GM18907 (cell line): ENCODE data around the gene CCM2L.

Experiments used
- ATAC-seq: cut with Tn5 transposase; IDR thresholded peaks from one replicate; pipeline ENCODE4 v1.9.1; 2021; ENCODE audit warnings: mild to moderate bottlenecking, moderate library complexity; ENCODE audit not compliant: unreplicated experiment

The CCM2L gene

GRCh38 chr20:32053648-32054047 is 43.4 kb downstream of the CCM2L start:
- ATAC-seq, result no peak

DNA sequence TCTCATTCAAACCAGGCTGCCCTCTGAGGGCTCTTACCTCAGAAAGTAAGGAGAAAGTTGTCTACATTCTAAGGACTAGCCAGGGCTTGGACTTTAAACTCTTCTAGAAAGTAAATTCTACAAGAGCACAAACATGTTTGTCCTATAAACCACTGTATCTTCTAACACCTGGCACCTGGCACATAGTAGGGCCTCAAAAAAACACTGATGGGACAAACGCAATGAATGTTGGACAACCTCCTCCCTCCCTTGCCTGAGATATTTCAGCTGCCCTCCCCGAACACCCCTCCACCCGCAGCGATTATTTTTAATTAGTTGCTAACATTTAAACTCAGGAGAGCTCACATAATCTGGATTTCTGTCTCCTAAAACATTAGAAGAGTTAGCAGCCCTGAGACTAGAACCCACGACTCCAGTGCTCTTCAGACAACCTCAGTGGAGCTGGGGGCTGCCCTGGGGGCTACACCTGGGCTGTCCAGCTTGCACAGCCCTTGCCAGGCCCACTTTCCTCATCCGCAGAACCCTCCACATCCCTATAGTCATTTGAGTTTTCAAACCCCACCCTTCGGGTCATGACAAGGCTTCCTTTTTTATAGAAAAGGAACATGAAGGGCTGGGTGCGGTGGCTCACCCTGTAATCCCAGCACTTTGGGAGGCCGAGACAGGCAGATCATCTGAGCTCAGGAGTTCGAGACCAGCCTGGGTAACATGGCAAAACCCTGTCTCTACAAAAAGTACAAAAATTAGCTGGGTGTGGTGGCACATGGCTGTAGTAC is 46.7 kb downstream of the CCM2L start:
- no peak for ATAC-seq

DNA sequence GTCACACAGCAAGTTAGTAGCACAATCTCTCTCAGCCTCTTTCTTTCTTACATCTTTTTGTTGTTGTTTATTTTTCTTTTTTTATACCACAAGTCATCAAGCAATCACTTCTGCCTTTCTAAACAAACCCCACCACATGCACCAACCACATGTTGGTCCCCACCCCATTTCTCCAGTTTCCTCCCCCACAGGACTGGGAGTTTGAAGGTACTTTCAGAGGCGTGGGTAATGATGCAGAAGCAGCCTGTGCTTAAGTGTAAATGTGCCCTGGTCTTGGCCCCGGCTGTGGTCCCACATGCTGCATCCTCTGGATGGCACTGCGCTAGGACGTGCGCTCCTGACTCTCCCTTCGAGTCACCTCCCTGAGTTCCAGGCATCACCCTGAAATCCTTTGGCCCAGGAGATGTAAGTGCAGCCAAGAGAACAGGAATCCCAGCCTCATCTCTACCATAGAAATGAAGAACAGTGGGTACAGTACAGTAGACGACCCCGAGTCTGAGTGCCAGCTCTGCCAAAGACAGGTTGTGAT is 47.5 kb downstream of the CCM2L start:
- no peak for ATAC-seq

DNA sequence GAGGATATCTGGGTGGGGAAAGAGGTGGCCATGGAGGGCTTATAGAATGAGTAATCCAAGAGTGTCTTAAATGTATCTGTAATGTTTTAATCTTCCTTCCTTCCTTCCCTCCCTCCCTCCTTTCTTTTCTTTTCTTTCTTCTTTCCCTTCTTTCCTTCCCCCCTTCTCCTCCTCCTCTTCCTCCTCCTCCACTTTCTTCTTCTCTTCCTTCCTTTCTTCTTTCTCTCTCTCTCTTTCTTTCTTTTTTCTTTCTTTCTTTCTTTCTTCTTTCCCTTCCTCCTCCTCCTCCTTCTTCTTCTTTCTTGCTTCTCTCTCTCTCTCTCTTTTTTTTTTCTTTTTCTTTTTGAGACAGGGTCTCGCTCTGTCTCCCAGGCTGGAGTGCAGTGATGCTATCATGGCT is 49.0 kb downstream of the CCM2L start:
- no peak for ATAC-seq

DNA sequence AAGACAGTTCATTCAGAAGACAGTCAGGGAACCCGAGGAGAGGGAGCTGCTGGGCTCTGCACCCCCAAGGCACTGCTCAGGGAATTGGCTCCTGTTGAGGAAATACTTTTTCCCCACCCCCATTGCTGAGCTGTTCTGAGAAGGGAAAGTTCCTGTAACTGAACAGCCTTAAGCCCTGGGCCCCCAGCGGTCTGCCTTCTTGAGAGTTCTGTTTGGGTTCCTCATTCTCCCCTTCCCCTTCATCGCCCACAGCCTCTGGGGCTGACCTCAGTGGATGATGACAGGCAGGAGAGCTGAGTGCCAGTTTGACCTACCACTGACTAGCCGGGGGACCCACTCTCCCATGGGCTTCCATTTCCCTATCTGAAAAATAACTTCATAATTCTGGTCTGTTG is 52.5 kb downstream of the CCM2L start:
- no peak for ATAC-seq

DNA sequence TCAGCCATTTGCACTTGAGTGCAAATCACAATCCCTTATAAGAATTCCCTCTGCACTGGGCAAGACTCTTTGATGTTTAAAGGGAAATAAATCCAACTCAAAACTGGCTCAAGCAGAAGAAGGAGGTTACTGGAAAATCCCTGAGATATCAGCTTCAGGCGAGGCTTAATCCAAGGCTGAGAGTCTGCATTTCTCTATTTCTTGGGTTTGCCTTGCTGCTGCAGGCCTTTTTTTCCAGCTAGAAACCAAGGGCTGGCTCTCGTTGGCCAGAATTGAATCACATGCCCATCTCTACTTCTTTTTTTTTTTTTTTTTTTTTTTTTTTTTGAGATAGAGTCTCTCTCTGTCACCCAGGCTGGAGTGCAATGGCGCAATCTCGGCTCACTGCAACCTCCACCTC is 53.5 kb downstream of the CCM2L start:
- ATAC-seq, result no peak

- ATAC-seq, result no peak
Measured at GRCh38 chr20:32064667-32065066, 54.4 kb downstream of the CCM2L start.

DNA sequence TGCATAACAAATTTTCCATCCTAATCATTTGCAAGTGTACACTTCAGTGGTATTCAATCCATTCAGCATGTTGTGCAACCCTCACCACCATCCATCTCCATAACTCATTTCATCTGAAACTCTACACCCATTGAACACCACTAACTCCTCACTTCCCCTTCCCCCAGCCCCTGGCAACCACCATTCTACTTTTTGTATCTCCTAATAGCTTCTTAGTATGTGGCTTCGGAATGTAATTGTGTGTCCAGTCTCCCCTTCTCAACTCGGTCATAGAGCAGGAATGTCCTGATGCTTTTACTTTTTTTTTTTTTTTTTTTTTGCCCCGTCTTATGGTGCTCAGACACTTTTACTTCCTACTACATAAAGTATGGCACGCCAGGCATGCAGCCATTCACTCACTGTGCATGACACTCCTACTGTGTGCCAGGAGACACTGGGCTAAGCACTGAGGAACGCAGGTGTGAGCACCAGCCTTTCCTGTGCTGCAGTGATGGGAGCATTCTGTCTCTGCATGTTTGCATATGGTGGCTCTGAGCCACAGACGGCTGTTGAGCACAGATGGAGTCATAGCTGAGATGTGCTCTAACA is 57.1 kb downstream of the CCM2L start:
- ATAC-seq, result no peak

DNA sequence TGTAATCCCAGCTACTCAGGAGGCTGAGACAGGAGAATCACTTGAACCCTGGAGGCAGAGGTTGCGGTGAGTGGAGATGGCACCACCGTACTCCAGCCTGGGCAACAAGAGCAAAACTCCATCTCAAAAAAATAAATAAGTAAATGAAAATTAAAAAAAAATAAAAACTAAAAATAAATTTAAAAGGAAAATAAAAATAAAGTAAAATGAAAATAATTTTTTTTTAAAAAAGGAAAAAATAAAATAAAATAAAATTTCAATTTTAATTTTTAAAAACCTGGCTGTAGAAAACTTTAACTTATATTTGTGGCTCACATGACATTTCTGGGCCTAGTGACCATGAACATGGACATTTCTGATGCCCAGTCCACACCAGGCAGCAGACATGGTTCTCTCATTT is 57.9 kb downstream of the CCM2L start:
- no peak for ATAC-seq

- no peak for ATAC-seq
Measured at GRCh38 chr20:32069711-32070110, 59.5 kb downstream of the CCM2L start.

- no peak for ATAC-seq
Measured at GRCh38 chr20:32070282-32070681, 60.0 kb downstream of the CCM2L start.

- no peak for ATAC-seq
Measured at GRCh38 chr20:32070690-32071213, 60.5 kb downstream of the CCM2L start.

- no peak for ATAC-seq
Measured at GRCh38 chr20:32071395-32072167, 61.3 kb downstream of the CCM2L start.

DNA sequence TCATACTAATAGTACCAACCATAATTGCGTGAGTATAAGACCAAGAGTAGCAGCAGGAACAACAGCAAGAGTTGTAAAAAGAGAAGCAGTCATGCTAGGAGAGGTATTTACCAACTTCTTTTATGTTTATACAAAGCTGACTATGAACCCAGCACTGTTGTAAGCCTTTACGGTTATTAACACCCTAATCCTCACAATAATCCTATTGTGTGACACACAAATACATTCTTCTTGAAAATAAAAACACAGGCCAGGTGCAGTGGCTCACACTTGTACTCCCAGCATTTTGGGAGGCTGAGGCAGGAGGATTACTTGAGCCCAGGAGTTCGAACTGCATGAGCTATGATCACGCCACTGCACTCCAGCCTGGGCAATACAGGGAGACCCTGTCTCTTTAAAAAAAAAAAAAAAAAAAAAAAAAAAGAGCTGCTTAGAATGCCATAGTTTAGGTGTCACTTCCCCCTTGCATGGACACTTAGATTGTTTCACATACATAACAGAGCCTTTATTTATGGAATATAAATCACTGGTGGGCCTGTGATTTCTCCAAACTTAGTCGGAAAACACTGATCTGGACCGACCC is 62.0 kb downstream of the CCM2L start:
- ATAC-seq, result no peak

GRCh38 chr20:32075534-32075933 is 65.3 kb downstream of the CCM2L start:
- ATAC-seq, result no peak

DNA sequence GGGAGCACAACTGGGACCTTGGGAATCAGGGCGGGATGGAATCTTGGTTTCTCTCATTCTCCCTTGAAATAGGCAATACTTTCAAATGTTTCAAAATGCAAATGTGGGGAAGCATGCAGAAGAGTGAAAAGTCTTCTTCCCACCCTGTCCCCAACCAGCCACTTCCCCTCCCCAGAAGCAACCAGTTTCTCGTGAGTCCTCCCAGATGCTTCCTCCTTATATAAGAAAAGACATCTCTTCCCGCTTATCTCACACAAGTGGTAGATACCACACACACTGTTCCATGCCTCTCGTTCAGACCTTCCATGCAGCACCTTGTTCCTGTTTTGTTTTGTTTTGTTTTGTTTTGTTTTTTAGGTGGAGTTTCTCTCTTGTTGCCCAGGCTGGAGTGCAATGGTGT is 67.0 kb downstream of the CCM2L start:
- no peak for ATAC-seq

DNA sequence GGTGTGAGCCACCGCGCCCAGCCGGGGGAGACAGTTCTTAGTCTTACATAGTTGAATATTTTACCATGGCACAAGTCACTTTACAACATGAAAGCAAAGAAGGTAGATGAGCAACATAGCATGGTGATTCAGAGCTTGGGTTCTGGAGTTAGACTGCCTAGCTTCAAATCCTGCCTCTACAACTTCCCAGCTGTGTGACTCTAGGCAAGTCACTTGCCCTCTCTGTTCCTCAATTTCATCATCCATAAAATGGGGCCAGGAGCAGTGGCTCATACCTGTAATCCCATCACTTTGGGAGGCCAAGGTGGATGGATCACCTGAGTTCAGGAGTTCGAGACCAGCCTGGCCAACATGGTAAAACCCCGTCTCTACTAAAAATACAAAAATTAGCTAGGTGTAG is 68.1 kb downstream of the CCM2L start:
- ATAC-seq, result no peak

DNA sequence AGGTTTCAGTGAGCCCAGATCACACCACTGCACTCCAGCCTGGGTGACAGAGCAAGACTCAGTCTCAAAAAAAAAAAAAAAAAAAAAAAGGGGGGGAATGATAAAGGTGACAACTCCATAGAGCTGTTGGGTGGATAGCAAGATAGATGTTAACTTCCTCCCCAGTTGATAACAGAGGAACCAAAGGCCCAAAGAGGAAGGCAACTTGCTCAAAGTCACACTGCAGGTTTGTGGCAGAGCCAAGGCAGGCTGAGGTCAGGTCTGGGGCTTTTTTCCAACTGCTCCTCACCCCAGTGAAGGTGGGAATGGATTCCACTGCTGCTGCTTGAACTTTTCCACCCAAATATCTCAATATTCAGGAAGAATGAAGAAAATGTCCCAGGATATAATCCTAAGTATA is 68.6 kb downstream of the CCM2L start:
- no peak for ATAC-seq

DNA sequence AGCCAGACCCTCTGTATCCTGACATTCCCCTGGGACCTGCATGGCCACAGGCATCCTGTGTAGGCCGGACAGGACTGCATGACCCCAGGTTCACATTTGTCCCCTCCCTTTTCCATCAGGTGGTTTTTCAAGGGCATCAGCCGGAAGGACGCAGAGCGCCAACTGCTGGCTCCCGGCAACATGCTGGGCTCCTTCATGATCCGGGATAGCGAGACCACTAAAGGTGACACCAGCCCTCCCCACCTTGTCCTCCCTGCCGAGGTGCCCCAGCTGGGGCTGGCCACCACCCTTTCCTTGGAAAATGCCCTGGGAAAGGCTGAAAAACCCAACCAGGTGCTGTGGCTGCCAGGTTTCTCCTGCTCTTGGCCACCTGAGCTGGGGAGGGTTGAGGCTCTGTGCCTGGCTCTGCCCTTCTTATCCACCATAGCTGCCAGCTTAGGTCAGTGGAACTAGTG is 69.4 kb downstream of the CCM2L start:
- ATAC-seq, result no peak

DNA sequence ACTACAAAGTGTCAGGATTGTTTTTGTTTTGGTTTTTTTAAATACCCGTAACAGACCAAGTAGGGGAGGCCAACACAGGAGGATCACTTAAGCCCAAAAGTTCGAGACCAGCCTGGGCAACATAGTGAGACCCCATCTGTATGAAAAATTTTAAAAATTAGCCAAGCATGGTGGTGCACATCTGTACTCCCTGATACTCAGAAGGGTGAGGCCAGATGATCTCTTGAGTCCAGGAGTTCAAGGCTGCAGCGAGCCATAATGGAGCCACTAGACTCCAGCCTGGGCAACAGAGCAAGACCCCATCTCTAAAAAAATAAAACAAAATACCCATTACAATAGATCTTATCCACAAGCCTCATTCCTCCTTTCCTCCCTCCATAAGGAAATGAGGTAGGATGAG is 70.5 kb downstream of the CCM2L start:
- no peak for ATAC-seq
